ENCODE data around the gene MYL2. TPM values are rescaled to one million over a fixed set of nuclear protein-coding genes. Genes with fewer than 3 reads are reported as not detected.

MYL2 gene
- total and polyA plus RNA-seq, 10 of the 15 experiments (the other 5 are each of a cell fraction or from before 2014, with no cell fraction given) = 0.08 to 1.8 (median 0.57) TPM; not detected in 1

DNA sequence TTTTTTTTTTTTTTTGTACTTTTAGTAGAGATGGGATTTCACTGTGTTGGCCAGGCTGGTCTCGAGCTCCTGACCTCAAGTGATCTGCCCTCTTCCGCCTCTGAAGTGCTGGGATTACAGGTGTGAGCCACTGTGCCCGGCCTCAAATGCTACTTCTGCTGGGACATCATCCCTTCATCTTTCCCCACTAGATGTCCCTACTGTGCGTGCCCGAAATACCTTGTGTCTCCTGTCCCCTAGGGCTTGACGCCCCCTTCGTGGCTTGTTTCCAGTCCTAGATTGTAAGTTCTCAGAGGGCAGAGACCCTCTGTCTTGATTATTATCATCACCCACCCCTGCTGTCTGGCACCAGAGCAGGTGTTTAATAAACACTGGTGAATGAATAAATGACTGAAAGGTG is 58.6 kb downstream of the MYL2 start:
- 32% methylated on average over 7 of the region's 7 CpGs for WGBS (ENCODE audit: insufficient coverage, insufficient replicate concordance, low lambda C conversion rate, missing lambda C conversion rate)
- no peak overlapping the region for H3K4me3 ChIP-seq
- ChIA-PET CTCF (interaction anchor here (1.1 to 1.4 kb wide), 2 partner anchors 18 to 26 kb away, joined by 3 to 5 read pairs; no protein-coding TSS in a partner anchor), POLR2A (no interaction called here), RAD21 (ENCODE audit: unreplicated experiment) (interaction anchor here (0.6 kb wide), 1 partner anchor 32 kb away, joined by 4 read pairs; no protein-coding TSS in a partner anchor), SMC1A (ENCODE audit: uncharacterized antibody, unreplicated experiment) (interaction anchor here (1.3 kb wide), 1 partner anchor 91 kb away, joined by 3 read pairs; no protein-coding TSS in a partner anchor)
- H3K4me2 ChIP-seq (ENCODE audit: control insufficient read depth, insufficient read depth) = no peak overlapping the region
- TF ChIP-seq ZNF24 (IDR thresholded peaks at IDR 0.05) (no peak), SREBF2 (IDR thresholded peaks at IDR 0.05; ENCODE audit: low read length) (no peak), NR2C2 (IDR thresholded peaks at IDR 0.05; ENCODE audit: borderline replicate concordance, control insufficient read depth, insufficient read length, low read depth) (no peak)
- TF ChIP-seq, protein P1, sequence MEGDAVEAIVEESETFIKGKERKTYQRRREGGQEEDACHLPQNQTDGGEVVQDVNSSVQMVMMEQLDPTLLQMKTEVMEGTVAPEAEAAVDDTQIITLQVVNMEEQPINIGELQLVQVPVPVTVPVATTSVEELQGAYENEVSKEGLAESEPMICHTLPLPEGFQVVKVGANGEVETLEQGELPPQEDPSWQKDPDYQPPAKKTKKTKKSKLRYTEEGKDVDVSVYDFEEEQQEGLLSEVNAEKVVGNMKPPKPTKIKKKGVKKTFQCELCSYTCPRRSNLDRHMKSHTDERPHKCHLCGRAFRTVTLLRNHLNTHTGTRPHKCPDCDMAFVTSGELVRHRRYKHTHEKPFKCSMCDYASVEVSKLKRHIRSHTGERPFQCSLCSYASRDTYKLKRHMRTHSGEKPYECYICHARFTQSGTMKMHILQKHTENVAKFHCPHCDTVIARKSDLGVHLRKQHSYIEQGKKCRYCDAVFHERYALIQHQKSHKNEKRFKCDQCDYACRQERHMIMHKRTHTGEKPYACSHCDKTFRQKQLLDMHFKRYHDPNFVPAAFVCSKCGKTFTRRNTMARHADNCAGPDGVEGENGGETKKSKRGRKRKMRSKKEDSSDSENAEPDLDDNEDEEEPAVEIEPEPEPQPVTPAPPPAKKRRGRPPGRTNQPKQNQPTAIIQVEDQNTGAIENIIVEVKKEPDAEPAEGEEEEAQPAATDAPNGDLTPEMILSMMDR (IDR thresholded peaks at IDR 0.05 in 2 of 3, conservative IDR thresholded peaks at IDR 0.05 in 1 of 3; ENCODE audit: control insufficient read depth in 2 of 3, extremely low read depth in 1 of 3, insufficient read depth in 1 of 3, low read depth in 3 of 3, low read length in 3 of 3) = peak in 1 of 3 experiments; percentile 18; a peak in 2 of 6 replicates
- H3K79me2 ChIP-seq (ENCODE audit: control insufficient read depth, insufficient read depth, low read length) = no peaks in the 10 kb centered on the region
- intact Hi-C loops (cut with micrococcal nuclease; ENCODE audit: unreplicated experiment) (no loop called here), in situ Hi-C loops (cut with MboI) (no loop called here)
- no peak overlapping the region for H3K27ac ChIP-seq (ENCODE audit: control insufficient read depth, insufficient read depth)
- no peaks in the 10 kb centered on the region for H3K9me3 ChIP-seq (replicated peaks; ENCODE audit: control insufficient read depth, insufficient read depth, low read length)
- no peak for DNase-seq (ENCODE audit: low read depth, low spot score)
- H4K20me1 ChIP-seq (ENCODE audit: control insufficient read depth, insufficient read depth) = no peaks in the 10 kb centered on the region
- ATAC-seq = no peak
- FAIRE-seq = no peak
- no peak overlapping the region for H2AFZ ChIP-seq (ENCODE audit: control insufficient read depth, low read depth, low read length)
- H3K36me3 ChIP-seq (ENCODE audit: control insufficient read depth in 2 of 2, insufficient read depth in 2 of 2, low read length in 1 of 2) = no peaks in the 10 kb centered on the region
- no peak overlapping the region for H3K9ac ChIP-seq (ENCODE audit: control insufficient read depth, insufficient read depth, low read length)
- H3K4me1 ChIP-seq (ENCODE audit: control insufficient read depth, insufficient read depth, low read length) = no peaks in the 10 kb centered on the region
- BruUV-seq (replicated peaks) = no TSS peak
- no peaks in the 10 kb centered on the region; a peak in 1 of 4 replicates for H3K27me3 ChIP-seq (replicated peaks in 1 of 2; ENCODE audit: control insufficient read depth in 2 of 2, insufficient read depth in 2 of 2, low read length in 1 of 2)

Other genes with a start within 250 kb of the MYL2 start
- 112 and 132 TPM in 2 replicates for gene HVCN1, start 231.5 kb downstream of the MYL2 start, total RNA-seq (2014; rRNA removed)
- 93.9 and 94.4 TPM in 2 replicates for gene HVCN1, start 231.5 kb downstream of the MYL2 start, total RNA-seq (2014; rRNA removed; fragmentation: Illumina TruSeq; extraction: Trizol)
- 82.5 and 87.1 TPM in 2 replicates for gene HVCN1, start 231.5 kb downstream of the MYL2 start, total RNA-seq (2021)
- gene HVCN1, start 231.5 kb downstream of the MYL2 start, polyA plus RNA-seq (2011; rRNA removed) = 123 and 181 TPM in 2 replicates
- 130 and 134 TPM in 2 replicates for gene HVCN1, start 231.5 kb downstream of the MYL2 start, polyA plus RNA-seq (2014; fragmentation: Illumina TruSeq; extraction: Trizol)
- gene HVCN1, start 231.5 kb downstream of the MYL2 start, polyA plus RNA-seq (2014; fragmentation: Nextera tagmentation; extraction: Ambion mirVana) = 10 to 100 TPM; 27.8 to 38.9 TPM
- 77.4 and 85.4 TPM in 2 replicates for gene HVCN1, start 231.5 kb downstream of the MYL2 start, polyA plus RNA-seq (2014; rRNA removed)
- gene HVCN1, start 231.5 kb downstream of the MYL2 start, polyA plus RNA-seq (2016; fragmentation: Nextera tagmentation; extraction: Ambion mirVana) = 100 to 1,000 TPM; 125 to 126 TPM
- 169 and 200 TPM in 2 replicates for gene PPP1CC, start 177.7 kb downstream of the MYL2 start, total RNA-seq (2014; rRNA removed)
- gene PPP1CC, start 177.7 kb downstream of the MYL2 start, total RNA-seq (2014; rRNA removed; fragmentation: Illumina TruSeq; extraction: Trizol) = 174 and 184 TPM in 2 replicates
- gene PPP1CC, start 177.7 kb downstream of the MYL2 start, total RNA-seq (2021) = 179 and 191 TPM in 2 replicates
- gene PPP1CC, start 177.7 kb downstream of the MYL2 start, polyA plus RNA-seq (2011; rRNA removed) = 279 and 423 TPM in 2 replicates
- 237 and 312 TPM in 2 replicates for gene PPP1CC, start 177.7 kb downstream of the MYL2 start, polyA plus RNA-seq (2014; fragmentation: Illumina TruSeq; extraction: Trizol)
- 100 to 1,000 TPM in 1 of 2 experiments, 10 to 100 TPM in 1; 64.4 to 111 TPM for gene PPP1CC, start 177.7 kb downstream of the MYL2 start, polyA plus RNA-seq (2014; fragmentation: Nextera tagmentation; extraction: Ambion mirVana)
- gene PPP1CC, start 177.7 kb downstream of the MYL2 start, polyA plus RNA-seq (2014; rRNA removed) = 124 and 145 TPM in 2 replicates
- 100 to 1,000 TPM; 116 to 123 TPM for gene PPP1CC, start 177.7 kb downstream of the MYL2 start, polyA plus RNA-seq (2016; fragmentation: Nextera tagmentation; extraction: Ambion mirVana)
- gene CCDC63, start 73.6 kb downstream of the MYL2 start, total RNA-seq (2014; rRNA removed) = not detected in 2 replicates
- not detected in 2 replicates for gene CCDC63, start 73.6 kb downstream of the MYL2 start, total RNA-seq (2014; rRNA removed; fragmentation: Illumina TruSeq; extraction: Trizol)
- not detected in 2 replicates for gene CCDC63, start 73.6 kb downstream of the MYL2 start, total RNA-seq (2021)
- gene CCDC63, start 73.6 kb downstream of the MYL2 start, polyA plus RNA-seq (2011; rRNA removed) = not detected in 2 replicates
- gene CCDC63, start 73.6 kb downstream of the MYL2 start, polyA plus RNA-seq (2014; fragmentation: Illumina TruSeq; extraction: Trizol) = not detected in 2 replicates
- gene CCDC63, start 73.6 kb downstream of the MYL2 start, polyA plus RNA-seq (2014; fragmentation: Nextera tagmentation; extraction: Ambion mirVana) = not detected
- not detected in 2 replicates for gene CCDC63, start 73.6 kb downstream of the MYL2 start, polyA plus RNA-seq (2014; rRNA removed)
- not detected for gene CCDC63, start 73.6 kb downstream of the MYL2 start, polyA plus RNA-seq (2016; fragmentation: Nextera tagmentation; extraction: Ambion mirVana)
- gene CUX2, start 113.6 kb upstream of the MYL2 start, total RNA-seq (2014; rRNA removed) = 0.60 and 0.62 TPM in 2 replicates
- 0.89 and 1.5 TPM in 2 replicates for gene CUX2, start 113.6 kb upstream of the MYL2 start, total RNA-seq (2014; rRNA removed; fragmentation: Illumina TruSeq; extraction: Trizol)
- 2.3 and 2.8 TPM in 2 replicates for gene CUX2, start 113.6 kb upstream of the MYL2 start, total RNA-seq (2021)
- gene CUX2, start 113.6 kb upstream of the MYL2 start, polyA plus RNA-seq (2011; rRNA removed) = 0.14 and 0.17 TPM in 2 replicates
- 1.4 and 1.6 TPM in 2 replicates for gene CUX2, start 113.6 kb upstream of the MYL2 start, polyA plus RNA-seq (2014; fragmentation: Illumina TruSeq; extraction: Trizol)
- gene CUX2, start 113.6 kb upstream of the MYL2 start, polyA plus RNA-seq (2014; fragmentation: Nextera tagmentation; extraction: Ambion mirVana) = under 1 TPM; 0.21 to 0.47 TPM
- 0.99 and 1.2 TPM in 2 replicates for gene CUX2, start 113.6 kb upstream of the MYL2 start, polyA plus RNA-seq (2014; rRNA removed)
- under 1 TPM; 0.37 to 0.54 TPM for gene CUX2, start 113.6 kb upstream of the MYL2 start, polyA plus RNA-seq (2016; fragmentation: Nextera tagmentation; extraction: Ambion mirVana)

Data from GM12878 (cell line).